Heart left ventricle (tissue), 16 donors: ENCODE results near the gene PKP1. TPM values are rescaled to one million over a fixed set of nuclear protein-coding genes. Genes with fewer than 3 reads are reported as not detected.

ENCODE experiments used
- ATAC-seq, 4 donors: fragments of 200-7000 bp; cut with Tn5 transposase; one replicate each; pipeline ENCODE4 v1.9.1; 2020 to 2022; ENCODE audit warnings: moderate library complexity in 4 of 4, mild to moderate bottlenecking in 3 of 4, moderate number of reproducible peaks in 1 of 4
- DNase-seq, 5 donors: peaks; one replicate each; pipeline ENCODE4 v3.0.0-alpha.2; 2020
- H3K27ac ChIP-seq, 12 donors: fragments of 200-600 bp; sonication (generic) in 4 of 12; one replicate each; pipeline versions ENCODE4 v1.5.0 to v1.8.0; 2016 to 2022; ENCODE audit warnings: mild to moderate bottlenecking in 2 of 12
- H3K27me3 ChIP-seq, 9 donors: fragments of 200-600 bp; sonication (generic) in 2 of 9; one replicate each; pipeline versions ENCODE4 v1.5.1 to v1.8.0; 2016 to 2022; ENCODE audit warnings: mild to moderate bottlenecking in 3 of 9
- H3K36me3 ChIP-seq, 9 donors: fragments of 200-600 bp; sonication (generic) in 2 of 9; one replicate each; pipeline versions ENCODE4 v1.5.0 to v1.8.0; 2018 to 2022; ENCODE audit warnings: mild to moderate bottlenecking in 2 of 9
- H3K4me1 ChIP-seq, 12 donors: fragments of 200-600 bp; sonication (generic) in 4 of 12; one replicate each; pipeline versions ENCODE4 v1.5.0 to v1.8.0; 2016 to 2022; ENCODE audit warnings: mild to moderate bottlenecking in 3 of 12
- H3K4me3 ChIP-seq, 12 donors: fragments of 200-600 bp; sonication (generic) in 4 of 12; one replicate each; pipeline versions ENCODE4 v1.5.0 to v1.8.0; 2017 to 2022; ENCODE audit warnings: mild to moderate bottlenecking in 9 of 12, moderate library complexity in 4 of 12
- H3K9me3 ChIP-seq, 12 donors: fragments of 200-600 bp; sonication (generic) in 4 of 12; one replicate each; pipeline versions ENCODE4 v1.5.0 to v1.8.0; 2016 to 2022; ENCODE audit warnings: mild to moderate bottlenecking in 1 of 12
- POLR2A ChIP-seq, 2 donors: fragments of 450-650 bp; IDR thresholded peaks; one replicate each; pipeline ENCODE4 v1.6.1; 2017; ENCODE audit warnings: antibody characterized with exemption in 2 of 2, mild to moderate bottlenecking in 2 of 2, moderate library complexity in 2 of 2
- WGBS, 4 donors: extraction: QIAGEN DNeasy Blood & Tissue Kit in 2 of 4; methylation state at CpG; one replicate each; pipeline versions ENCODE4 v1.1.5 to v1.1.7; 2013 to 2018; 5-methylcytosine and 5-hydroxymethylcytosine counted together
- intact Hi-C, 10 donors: fragments of 100-400 bp; cut with DNase I; formaldehyde crosslinking; loops; one replicate each; pipeline versions ENCODE4 v1.11.1 to v1.14.2; 2022
- polyA plus RNA-seq, 2 donors: library from polyadenylated mRNA; stranded (reverse); fragments of 200-250 nt; gene quantifications; one replicate each; pipeline ENCODE4 v1.2.3, GENCODE V29; 2013
- total RNA-seq, 9 donors: library from RNA; depleted of rRNA in 2 of 9; stranded (reverse); fragments of >200 nt in 2 of 9; fragmentation: NEBNext Ultra II Directional in 3 of 9; extraction: Animal tissue kit (Norgen Biotek cat#: 25700) in 3 of 9; gene quantifications; one replicate each; pipeline versions ENCODE4 v1.1.0 to v1.2.4, GENCODE V29; 2016 to 2023
- TF ChIP-seq, protein P1 (sequence below), 12 donors: fragments of 200-600 bp; sonication (generic) in 4 of 12; IDR thresholded peaks; one replicate each; pipeline versions ENCODE4 v1.5.0 to v1.8.0; 2018 to 2022; ENCODE audit warnings: antibody characterized with exemption in 12 of 12, mild to moderate bottlenecking in 5 of 12
- donor health status: ischemic (EF 13 %, LVEDD 7.1; RV severe dilation, severe dysfunction).
- donor health status: healthy with polysubstance abuse.
- donor health status: DM: no; HTN: yes; CAD: no.
- donor health status: DM: no; HTN: no; CAD: no.
- donor health status: ischemic (EF 25% LVEDD 6.9; RV normal size, moderate dysfunction).
- donor health status: ischemic (EF 25% LVEDD 5.7; RV mildly dilated, moderate dysfunction).
- donor health status: healthy.
- donor health status: DM: yes; HTN: yes; CAD: no.
- donor health status: ischemic (EF 35%, LVEDD 5.7; RV mildly dilated, moderate dysfunction).
- donor health status: nonischemic (EF 11% LVEDD 7.7; RV severe dilation, severe dysfunction).
- donor health status: DM: yes; HTN: yes; CAD: no.
- donor health status: PGD.
- donor health status: ischemic (EF 29% LVEDD 5.4; RV normal size, mild dysfunction).
- donor health status: nonischemic (EF 23%, LVEDD 6.1; RV moderate dilation, normal function).

The PKP1 gene
- total and polyA plus RNA-seq, 11 donors: 0.09 to 1.6 (median 0.32) TPM; not detected in 3

DNA sequence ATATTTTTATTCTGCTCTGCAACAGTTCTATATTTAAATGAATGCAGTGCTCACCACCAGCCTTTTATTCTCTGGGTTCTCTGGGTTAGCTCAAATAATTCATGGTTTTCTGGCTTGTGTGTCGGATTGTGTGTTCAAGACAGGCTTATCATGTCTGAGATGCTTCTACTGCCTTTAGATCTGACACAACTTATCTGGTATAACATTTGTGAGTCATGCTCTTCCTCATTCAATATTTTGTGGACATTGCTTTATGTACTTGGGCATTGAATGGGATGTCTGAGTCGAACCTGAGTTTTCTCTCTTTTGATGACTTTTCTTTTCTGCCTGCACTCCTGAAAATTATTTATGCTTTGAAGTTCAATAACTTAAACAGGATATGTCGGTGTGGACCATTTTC, 17.6 kb upstream of the PKP1 start:
- H3K4me1 ChIP-seq: peaks cover 0 to 4% (median 0%) of the 10 kb centered on the region in 12 donors
- H3K27me3 ChIP-seq: peaks cover 0 to 10% (median 0%) of the 10 kb centered on the region in 9 donors
- WGBS, 4 donors: 76 to 81% (median 77%) methylated on average over 3 of the region's 3 CpGs
- intact Hi-C loops: loop anchor here in 1 of 10 donors (5.0 kb wide), 1 partner anchor 42 kb away; no protein-coding TSS in a partner anchor
- no peak overlapping the region for H3K4me3 ChIP-seq
- H3K27ac ChIP-seq: no peak overlapping the region
- no peak for ATAC-seq
- no peak for TF ChIP-seq POLR2A (IDR thresholded peaks at IDR 0.05)
- TF ChIP-seq, protein P1, sequence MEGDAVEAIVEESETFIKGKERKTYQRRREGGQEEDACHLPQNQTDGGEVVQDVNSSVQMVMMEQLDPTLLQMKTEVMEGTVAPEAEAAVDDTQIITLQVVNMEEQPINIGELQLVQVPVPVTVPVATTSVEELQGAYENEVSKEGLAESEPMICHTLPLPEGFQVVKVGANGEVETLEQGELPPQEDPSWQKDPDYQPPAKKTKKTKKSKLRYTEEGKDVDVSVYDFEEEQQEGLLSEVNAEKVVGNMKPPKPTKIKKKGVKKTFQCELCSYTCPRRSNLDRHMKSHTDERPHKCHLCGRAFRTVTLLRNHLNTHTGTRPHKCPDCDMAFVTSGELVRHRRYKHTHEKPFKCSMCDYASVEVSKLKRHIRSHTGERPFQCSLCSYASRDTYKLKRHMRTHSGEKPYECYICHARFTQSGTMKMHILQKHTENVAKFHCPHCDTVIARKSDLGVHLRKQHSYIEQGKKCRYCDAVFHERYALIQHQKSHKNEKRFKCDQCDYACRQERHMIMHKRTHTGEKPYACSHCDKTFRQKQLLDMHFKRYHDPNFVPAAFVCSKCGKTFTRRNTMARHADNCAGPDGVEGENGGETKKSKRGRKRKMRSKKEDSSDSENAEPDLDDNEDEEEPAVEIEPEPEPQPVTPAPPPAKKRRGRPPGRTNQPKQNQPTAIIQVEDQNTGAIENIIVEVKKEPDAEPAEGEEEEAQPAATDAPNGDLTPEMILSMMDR (IDR thresholded peaks at IDR 0.05): no peak
- H3K36me3 ChIP-seq: no peaks in the 10 kb centered on the region
- DNase-seq: no peak
- no peaks in the 10 kb centered on the region for H3K9me3 ChIP-seq

DNA sequence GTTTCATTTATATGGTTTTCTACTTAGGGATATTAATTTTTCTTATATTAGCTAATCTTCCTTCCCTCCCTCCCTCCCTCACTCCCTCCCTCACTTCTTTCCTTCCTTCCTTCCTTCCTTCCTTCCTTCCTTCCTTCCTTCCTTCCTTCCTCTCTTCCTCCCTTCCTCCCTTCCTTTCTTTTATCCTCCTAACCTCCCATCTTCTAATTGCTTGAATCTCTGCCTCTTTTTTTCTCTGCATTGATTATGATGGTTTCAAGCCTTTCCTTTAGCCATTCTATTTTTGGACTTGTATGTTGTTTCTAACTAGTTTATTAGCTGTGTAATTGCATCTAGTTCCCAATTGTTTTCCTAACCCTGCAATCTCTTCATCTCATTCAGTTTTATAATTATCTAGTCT, 17.0 kb upstream of the PKP1 start:
- DNase-seq (no peak), ATAC-seq (no peak)
- H3K4me3 ChIP-seq: no peak overlapping the region
- TF ChIP-seq, protein P1 (IDR thresholded peaks at IDR 0.05): no peak
- no peak for TF ChIP-seq POLR2A (IDR thresholded peaks at IDR 0.05)
- H3K27me3 ChIP-seq: peaks cover 0 to 10% (median 0%) of the 10 kb centered on the region in 9 donors
- no peaks in the 10 kb centered on the region for H3K9me3 ChIP-seq
- intact Hi-C loops: loop anchor here in 1 of 10 donors (5.0 kb wide), 1 partner anchor 41 kb away; no protein-coding TSS in a partner anchor
- H3K4me1 ChIP-seq: peaks cover 0 to 4% (median 0%) of the 10 kb centered on the region in 12 donors
- H3K27ac ChIP-seq: no peak overlapping the region
- no peaks in the 10 kb centered on the region for H3K36me3 ChIP-seq

DNA sequence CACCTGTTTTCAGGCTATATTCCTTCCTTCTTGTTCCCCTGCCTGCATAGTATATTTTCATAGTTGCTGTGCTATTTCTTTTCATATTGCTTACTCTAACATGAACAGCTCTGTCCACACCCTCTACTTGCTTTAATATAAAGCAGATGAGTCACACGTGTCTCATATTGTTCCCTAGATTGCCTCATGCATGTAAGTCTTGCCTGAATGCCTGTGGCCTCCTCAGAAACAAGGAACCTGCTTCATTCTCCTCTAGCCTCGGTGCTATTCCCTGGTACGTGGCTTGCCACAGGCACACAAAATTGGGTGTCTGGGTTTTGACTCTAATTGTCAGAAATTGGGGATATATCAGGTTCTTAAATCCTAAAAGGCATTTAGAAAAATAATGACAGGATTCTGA, 16.5 kb upstream of the PKP1 start:
- DNase-seq (no peak), ATAC-seq (no peak)
- no peak for TF ChIP-seq POLR2A (IDR thresholded peaks at IDR 0.05)
- TF ChIP-seq, protein P1 (IDR thresholded peaks at IDR 0.05): no peak
- Histone ChIP-seq H3K9me3 (no peaks in the 10 kb centered on the region), H3K4me3 (no peak overlapping the region), H3K36me3 (no peaks in the 10 kb centered on the region), H3K27ac (no peak overlapping the region), H3K4me1 (peaks cover 0 to 4% (median 0%) of the 10 kb centered on the region in 12 donors), H3K27me3 (peaks cover 0 to 10% (median 0%) of the 10 kb centered on the region in 9 donors)
- intact Hi-C loops: loop anchor here in 1 of 10 donors (5.0 kb wide), 1 partner anchor 41 kb away; no protein-coding TSS in a partner anchor
- WGBS, 4 donors: 50 to 62% (median 55%) methylated on average over 3 of the region's 3 CpGs

DNA sequence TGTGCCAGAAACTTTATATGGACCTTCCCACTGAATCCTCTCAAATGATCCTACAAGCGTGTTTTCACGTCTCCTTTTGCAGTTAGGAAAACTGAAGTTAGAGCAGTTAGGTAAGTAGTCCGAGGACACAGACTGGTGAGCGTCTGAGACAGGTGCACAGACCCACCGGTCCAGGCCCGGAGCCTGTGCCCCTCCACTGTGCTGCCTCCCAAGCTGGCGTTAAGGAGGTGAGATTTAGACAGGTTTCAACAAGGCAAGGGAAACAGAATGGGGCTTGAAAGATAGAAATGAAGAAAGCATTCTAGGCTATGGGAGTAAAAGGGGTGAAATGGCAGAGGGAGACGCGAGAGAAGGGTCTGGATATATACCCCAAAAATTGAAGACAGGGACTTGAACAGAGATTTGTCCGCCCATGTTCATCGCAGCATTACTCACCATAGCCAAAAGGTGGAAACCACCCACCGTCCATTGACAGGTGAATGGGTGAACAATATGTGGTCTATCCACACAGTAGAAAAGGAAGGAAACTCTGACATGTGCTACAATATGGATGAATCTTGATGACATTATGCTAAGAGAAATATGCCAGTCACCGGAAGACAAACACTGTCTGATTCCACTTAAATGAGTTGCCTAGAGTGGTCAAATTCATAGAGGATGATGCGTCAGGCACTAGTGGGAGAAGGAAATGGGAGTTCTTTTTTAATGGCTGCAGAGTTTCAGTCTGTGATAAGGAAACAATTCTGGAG, 15.7 kb upstream of the PKP1 start:
- Histone ChIP-seq H3K9me3 (no peaks in the 10 kb centered on the region), H3K27ac (no peak overlapping the region), H3K4me1 (peaks cover 0 to 4% (median 0%) of the 10 kb centered on the region in 12 donors), H3K4me3 (no peak overlapping the region), H3K27me3 (peaks cover 0 to 10% (median 0%) of the 10 kb centered on the region in 9 donors), H3K36me3 (no peaks in the 10 kb centered on the region)
- TF ChIP-seq, protein P1 (IDR thresholded peaks at IDR 0.05): no peak
- TF ChIP-seq POLR2A (IDR thresholded peaks at IDR 0.05): no peak
- DNase-seq (peak in 1 of 5 donors; percentile 1), ATAC-seq (no peak)
- intact Hi-C loops: loop anchor here in 1 of 10 donors (5.0 kb wide), 1 partner anchor 40 kb away; no protein-coding TSS in a partner anchor
- WGBS, 4 donors: 86 to 89% (median 88%) methylated on average over 14 of the region's 14 CpGs
